HG03095 (cell line): ENCODE results near the gene FAM81B.

ENCODE experiments used
- ATAC-seq: cut with Tn5 transposase; IDR thresholded peaks from one replicate; pipeline ENCODE4 v1.9.1; 2021; ENCODE audit warnings: moderate library complexity; ENCODE audit not compliant: unreplicated experiment

Gene FAM81B

DNA sequence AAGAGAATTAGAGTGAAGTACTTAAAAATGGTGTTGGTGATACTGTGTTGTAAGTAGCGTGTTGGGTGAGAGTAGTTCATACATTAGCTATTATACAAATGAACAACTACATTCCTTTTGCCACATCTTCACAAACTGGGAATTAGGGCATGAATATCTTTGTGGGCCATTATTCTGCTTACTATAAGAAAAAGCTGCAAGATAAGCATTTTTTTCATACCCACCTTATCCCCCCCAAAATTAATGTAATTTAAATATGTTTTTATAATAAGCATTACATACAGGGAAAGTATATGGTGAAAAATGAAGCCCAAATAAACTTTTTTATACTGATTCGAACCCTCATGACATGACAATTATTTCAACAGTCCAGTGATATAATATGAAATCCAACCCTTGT is 69.5 kb downstream of the FAM81B start:
- no peak for ATAC-seq

GRCh38 chr5:95471487-95471886 is 80.3 kb downstream of the FAM81B start:
- no peak for ATAC-seq

DNA sequence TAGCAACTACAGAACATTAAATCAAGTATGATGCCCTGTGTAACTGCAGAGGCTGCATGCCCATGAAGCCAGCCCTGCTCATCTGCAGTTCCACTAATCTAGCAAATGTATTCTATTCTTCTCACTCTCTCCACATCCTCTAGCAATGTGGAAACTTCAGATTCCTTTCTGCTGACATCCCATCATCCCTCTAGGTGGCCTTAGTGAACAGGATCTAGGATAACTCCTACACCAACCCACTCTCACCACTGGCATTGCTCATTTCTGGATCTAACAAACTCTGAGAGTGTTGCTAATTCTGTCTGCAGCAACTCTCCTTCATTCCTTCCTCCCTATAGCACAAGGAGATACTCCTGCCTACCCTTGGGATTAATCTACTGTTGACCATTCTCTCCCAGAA is 80.8 kb downstream of the FAM81B start:
- no peak for ATAC-seq

- ATAC-seq, result no peak
Measured at GRCh38 chr5:95484421-95484820, 93.3 kb downstream of the FAM81B start.

- ATAC-seq, result no peak
Measured at GRCh38 chr5:95486191-95486590, 95.0 kb downstream of the FAM81B start.

DNA sequence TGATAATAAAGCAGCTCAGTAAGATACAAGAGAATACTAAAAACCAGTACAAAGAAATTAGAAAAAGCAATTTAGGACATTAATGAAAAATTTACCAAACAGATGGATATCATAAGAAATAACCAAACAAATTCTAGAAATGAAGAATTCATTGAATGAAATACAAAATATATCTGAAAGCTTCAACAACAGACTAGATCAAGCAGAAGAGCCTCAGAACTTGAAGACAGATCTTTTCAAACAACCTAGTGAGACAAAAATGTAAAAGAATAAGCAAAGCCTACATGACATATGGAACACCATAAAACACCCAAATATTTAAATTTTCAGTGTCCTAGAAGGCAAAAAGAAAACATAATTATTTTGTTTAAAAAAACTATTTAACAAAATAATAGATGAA is 96.7 kb downstream of the FAM81B start:
- no peak for ATAC-seq
